ENCODE data around the gene ZNF385C.

ZNF385C gene

DNA sequence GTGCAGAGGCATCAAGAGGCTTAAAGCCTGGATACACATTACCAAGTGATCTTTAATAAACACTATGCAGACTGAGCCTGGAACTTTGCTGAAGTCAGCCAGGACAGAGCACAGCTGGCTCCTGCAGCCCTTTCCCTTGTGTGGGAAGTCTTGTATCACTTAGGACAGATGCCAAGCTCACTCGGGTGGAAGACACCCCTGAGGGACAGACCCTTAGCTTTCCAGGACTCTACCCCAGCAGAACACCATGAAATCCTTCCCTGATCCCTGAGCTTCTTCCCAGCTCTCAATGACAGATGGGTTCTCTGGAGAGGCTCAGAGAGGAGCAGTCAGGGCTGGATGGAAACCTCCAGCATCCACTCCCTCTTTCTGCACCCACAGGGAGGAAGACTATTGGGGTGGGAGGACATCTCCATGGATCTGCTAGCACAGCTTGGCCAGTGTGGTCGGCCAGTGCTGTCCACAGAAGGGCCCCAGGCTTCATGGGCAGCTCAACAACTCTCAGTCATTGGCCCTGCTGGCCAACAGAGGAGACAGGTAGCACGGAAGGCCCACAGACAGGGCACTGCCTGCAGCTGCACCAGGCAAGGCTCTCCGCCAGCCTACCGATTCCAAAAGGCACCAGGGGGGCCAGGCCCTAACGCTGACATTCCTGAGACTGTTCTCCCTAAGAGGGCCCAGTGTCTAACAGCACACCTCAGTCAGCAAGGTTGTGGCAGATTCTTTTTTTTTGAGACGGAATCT is 40.6 kb upstream of the ZNF385C start:
- Histone ChIP-seq H3K4me3 (ENCODE audit: low read depth, low read length) (no peak overlapping the region), H3K27ac (no peak overlapping the region), H3K27me3 (replicated peaks) (no peaks in the 10 kb centered on the region), H3K36me3 (replicated peaks) (peaks cover 5% of the 10 kb centered on the region)
- no peak for DNase-seq
- TF ChIP-seq, protein P1, sequence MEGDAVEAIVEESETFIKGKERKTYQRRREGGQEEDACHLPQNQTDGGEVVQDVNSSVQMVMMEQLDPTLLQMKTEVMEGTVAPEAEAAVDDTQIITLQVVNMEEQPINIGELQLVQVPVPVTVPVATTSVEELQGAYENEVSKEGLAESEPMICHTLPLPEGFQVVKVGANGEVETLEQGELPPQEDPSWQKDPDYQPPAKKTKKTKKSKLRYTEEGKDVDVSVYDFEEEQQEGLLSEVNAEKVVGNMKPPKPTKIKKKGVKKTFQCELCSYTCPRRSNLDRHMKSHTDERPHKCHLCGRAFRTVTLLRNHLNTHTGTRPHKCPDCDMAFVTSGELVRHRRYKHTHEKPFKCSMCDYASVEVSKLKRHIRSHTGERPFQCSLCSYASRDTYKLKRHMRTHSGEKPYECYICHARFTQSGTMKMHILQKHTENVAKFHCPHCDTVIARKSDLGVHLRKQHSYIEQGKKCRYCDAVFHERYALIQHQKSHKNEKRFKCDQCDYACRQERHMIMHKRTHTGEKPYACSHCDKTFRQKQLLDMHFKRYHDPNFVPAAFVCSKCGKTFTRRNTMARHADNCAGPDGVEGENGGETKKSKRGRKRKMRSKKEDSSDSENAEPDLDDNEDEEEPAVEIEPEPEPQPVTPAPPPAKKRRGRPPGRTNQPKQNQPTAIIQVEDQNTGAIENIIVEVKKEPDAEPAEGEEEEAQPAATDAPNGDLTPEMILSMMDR (IDR thresholded peaks at IDR 0.05; ENCODE audit: low read depth, low read length, missing control alignments), result no peak
- in situ Hi-C loops (cut with HindIII; ENCODE audit: low pct_ligation_motif_present, low sequenced_read_pairs), result no loop called here

- TF ChIP-seq, protein P1 (IDR thresholded peaks at IDR 0.05; ENCODE audit: low read depth, low read length, missing control alignments), result no peak
- no peak for DNase-seq
- Histone ChIP-seq H3K4me3 (ENCODE audit: low read depth, low read length) (no peak overlapping the region), H3K27me3 (replicated peaks) (no peaks in the 10 kb centered on the region), H3K27ac (no peak overlapping the region), H3K36me3 (replicated peaks) (peaks cover 4% of the 10 kb centered on the region)
- in situ Hi-C loops (cut with HindIII; ENCODE audit: low pct_ligation_motif_present, low sequenced_read_pairs), result no loop called here
Measured at GRCh38 chr17:42136654-42137051, 38.4 kb upstream of the ZNF385C start.

DNA sequence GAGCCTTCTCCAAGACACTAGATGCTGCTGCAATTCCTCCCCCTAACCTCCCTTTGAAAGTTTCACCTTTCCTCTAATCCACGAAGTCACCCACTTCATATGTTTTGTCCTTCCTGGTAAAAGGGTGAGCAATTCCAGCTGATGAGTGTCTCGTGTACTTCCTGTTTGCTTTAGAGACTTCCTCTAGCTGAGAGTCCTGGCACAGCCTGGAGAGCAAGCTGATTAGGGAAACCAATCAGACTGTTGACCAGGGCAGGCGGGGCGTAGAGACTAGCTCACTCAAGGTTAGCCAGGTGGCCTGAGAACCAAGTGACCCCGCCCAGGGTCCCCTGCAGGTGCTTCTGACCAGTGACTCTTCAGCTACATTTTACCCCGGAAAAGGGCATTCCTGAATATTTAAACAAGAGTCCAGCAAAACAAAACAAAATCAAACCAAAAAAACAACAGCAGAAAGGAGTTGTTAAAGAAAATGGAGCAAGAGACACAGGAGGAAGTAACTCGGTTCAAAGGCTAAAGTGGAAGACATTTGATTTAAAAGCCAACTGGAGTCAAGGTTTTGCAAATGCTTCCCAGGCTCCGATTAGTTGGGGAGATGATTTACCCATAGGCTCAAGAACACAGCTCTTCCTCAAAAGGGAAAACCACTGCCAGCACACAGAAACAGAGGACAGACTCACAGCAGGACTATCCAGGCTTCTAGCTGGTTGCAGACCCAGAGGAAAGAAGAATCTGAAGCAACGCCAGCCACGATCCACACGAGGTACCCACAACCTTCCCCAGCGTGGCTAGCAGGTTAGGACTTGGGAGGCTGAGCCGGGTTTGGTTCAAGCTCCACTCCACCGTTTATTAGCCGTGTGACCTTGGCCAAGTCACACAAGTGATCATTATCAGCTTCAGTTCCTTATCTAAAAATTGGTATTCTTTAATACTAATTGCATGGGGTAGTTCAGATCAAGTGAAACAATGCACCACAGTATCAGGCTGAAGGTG is 37.7 kb upstream of the ZNF385C start:
- peak; percentile 64 for DNase-seq
- TF ChIP-seq, protein P1 (IDR thresholded peaks at IDR 0.05; ENCODE audit: low read depth, low read length, missing control alignments), result no peak
- Histone ChIP-seq H3K36me3 (replicated peaks) (no peaks in the 10 kb centered on the region), H3K27ac (peak overlapping the region; percentile 47), H3K27me3 (replicated peaks) (no peaks in the 10 kb centered on the region), H3K4me3 (ENCODE audit: low read depth, low read length) (no peak overlapping the region)
- in situ Hi-C loops (cut with HindIII; ENCODE audit: low pct_ligation_motif_present, low sequenced_read_pairs), result no loop called here

DNA sequence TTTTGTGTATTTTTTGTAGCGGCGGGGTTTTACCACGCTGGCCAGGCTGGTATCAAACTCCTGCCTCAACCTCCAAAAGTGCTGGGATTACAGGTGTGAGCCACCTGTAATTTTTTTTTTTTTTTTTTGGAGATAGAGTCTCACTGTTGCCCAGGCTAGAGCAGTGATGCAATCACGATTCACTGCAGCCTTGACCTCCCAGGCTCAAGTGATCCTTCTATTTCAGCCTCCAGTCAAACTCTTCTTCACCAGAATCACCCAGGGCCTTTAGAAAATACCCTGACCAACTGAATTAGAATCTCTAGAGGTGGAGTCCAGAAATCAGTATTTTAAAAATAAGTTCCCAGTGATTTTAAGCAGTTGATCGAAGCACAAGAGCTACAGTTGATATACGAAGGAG is 36.9 kb upstream of the ZNF385C start:
- TF ChIP-seq, protein P1 (IDR thresholded peaks at IDR 0.05; ENCODE audit: low read depth, low read length, missing control alignments), result no peak
- in situ Hi-C loops (cut with HindIII; ENCODE audit: low pct_ligation_motif_present, low sequenced_read_pairs), result no loop called here
- no peak for DNase-seq
- peak overlapping the region; percentile 47 for H3K27ac ChIP-seq
- no peak overlapping the region for H3K4me3 ChIP-seq (ENCODE audit: low read depth, low read length)
- H3K27me3 ChIP-seq (replicated peaks), result no peaks in the 10 kb centered on the region
- peaks cover 2% of the 10 kb centered on the region for H3K36me3 ChIP-seq (replicated peaks)

DNA sequence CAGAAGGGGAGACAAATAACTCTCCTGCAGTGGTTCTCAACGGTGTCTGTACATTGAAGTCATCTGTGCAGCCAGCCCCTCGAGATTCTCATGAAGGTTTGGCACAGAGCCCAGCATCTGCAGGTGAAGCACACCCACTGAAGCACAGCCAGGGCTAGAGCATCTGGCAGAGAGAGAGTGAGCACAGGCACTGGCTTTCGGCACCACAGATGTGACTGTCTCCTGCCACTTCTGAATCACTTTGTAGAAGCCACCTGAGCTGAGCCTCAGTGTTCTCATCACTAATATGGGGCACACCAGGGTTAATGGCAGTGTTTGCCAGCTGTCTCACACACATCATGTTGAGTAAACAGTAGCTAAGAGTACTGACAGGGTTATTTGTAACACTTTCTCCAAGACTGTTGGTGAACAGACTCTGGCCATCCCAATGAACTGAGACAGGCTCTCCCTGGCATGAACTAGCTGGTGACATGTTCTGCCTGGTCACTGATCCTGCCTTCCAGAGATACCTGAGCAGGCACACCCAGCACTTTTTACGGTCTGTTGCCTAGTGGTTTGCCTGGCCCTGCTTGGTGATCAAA is 35.3 kb upstream of the ZNF385C start:
- TF ChIP-seq, protein P1 (IDR thresholded peaks at IDR 0.05; ENCODE audit: low read depth, low read length, missing control alignments), result no peak
- DNase-seq, result no peak
- Histone ChIP-seq H3K4me3 (ENCODE audit: low read depth, low read length) (no peak overlapping the region), H3K36me3 (replicated peaks) (peaks cover 14% of the 10 kb centered on the region), H3K27ac (no peak overlapping the region), H3K27me3 (replicated peaks) (no peaks in the 10 kb centered on the region)
- in situ Hi-C loops (cut with HindIII; ENCODE audit: low pct_ligation_motif_present, low sequenced_read_pairs), result no loop called here
